A549 (cell line): Measurements from ENCODE around the gene SHF. TPM values are rescaled to one million over a fixed set of nuclear protein-coding genes. Genes with fewer than 3 reads are reported as not detected.

Source experiments
- ATAC-seq, 2 experiments: fragments of 200-7000 bp in 1 of 2; fragments of >200 bp in 1 of 2; cut with Nextera tagmentation in 1 of 2; cut with Tn5 transposase in 1 of 2; 3 replicates each; pipeline versions ENCODE4 v1.8.0 to v1.9.1; 2018 to 2020; ENCODE audit warnings: mild to moderate bottlenecking in 1 of 2, moderate library complexity in 1 of 2
- CTCF ChIA-PET: fragments of 300-600 bp; sonication (Branson Sonifier 250); formaldehyde crosslinking; extraction: SDS; loops from one replicate; lab custom pipeline; 2021; ENCODE audit warnings: antibody characterized with exemption, inconsistent platforms; lab: Yijun Ruan, JAX
- POLR2A ChIA-PET: fragments of 350-600 bp; formaldehyde crosslinking; extraction: SDS; loops from one replicate; lab custom pipeline; 2021; ENCODE audit warnings: antibody characterized with exemption, inconsistent platforms; lab: Yijun Ruan, JAX
- DNase-seq, 2 experiments: peaks; one replicate each; pipeline versions ENCODE4 v3.0.0 to v3.0.0-alpha.2; 2011 to 2016; ENCODE audit warnings: low read depth in 1 of 2, low spot score in 1 of 2
- FAIRE-seq: peaks from 2 replicates; lab custom pipeline; 2011; peaks lifted over from hg19 to GRCh38; lab: Jason Lieb, UNC
- H3K27ac ChIP-seq, 2 experiments: fragments of >200 bp; sonication (Bioruptor Twin); formaldehyde crosslinking; 3 replicates each; pipeline ENCODE4 v1.5.1; 2016 to 2017
- H3K4me1 ChIP-seq: fragments of >200 bp; sonication (Bioruptor Twin); formaldehyde crosslinking; 3 replicates; pipeline ENCODE4 v1.6.1; 2016
- H3K4me2 ChIP-seq: fragments of >200 bp; sonication (Bioruptor Twin); formaldehyde crosslinking; 3 replicates; pipeline ENCODE4 v1.6.1; 2016
- H3K4me3 ChIP-seq: fragments of >200 bp; sonication (Bioruptor Twin); formaldehyde crosslinking; 3 replicates; pipeline ENCODE4 v1.5.1; 2016
- H3K9me3 ChIP-seq: fragments of >200 bp; sonication (Bioruptor Twin); formaldehyde crosslinking; 3 replicates; pipeline ENCODE4 v1.6.1; 2016
- ATOH8 ChIP-seq: fragments of 250-450 bp; sonication (Bioruptor Pico); IDR thresholded peaks from 2 replicates; pipeline ENCODE4 v1.5.0; 2020; ENCODE audit warnings: low read depth, mild to moderate bottlenecking, moderate library complexity
- BHLHE40 ChIP-seq: IDR thresholded peaks from 2 replicates; pipeline ENCODE4 v1.6.1; 2012; ENCODE audit warnings: low read depth, low read length, inconsistent platforms
- CBX8 ChIP-seq: fragments of 200-600 bp; sonication (generic); IDR thresholded peaks from 2 replicates; pipeline ENCODE4 v1.6.1; 2016
- EHF ChIP-seq: fragments of 250-450 bp; sonication (Bioruptor Pico); IDR thresholded peaks from 2 replicates; pipeline ENCODE4 v1.5.0; 2020; ENCODE audit warnings: mild to moderate bottlenecking
- EHMT2 ChIP-seq: fragments of 200-600 bp; sonication (generic); IDR thresholded peaks from 2 replicates; pipeline ENCODE4 v1.6.1; 2016; ENCODE audit warnings: antibody characterized with exemption, low read depth, mild to moderate bottlenecking, moderate library complexity
- FOSB ChIP-seq: fragments of 250-450 bp; sonication (Bioruptor Pico); IDR thresholded peaks from 2 replicates; pipeline ENCODE4 v1.5.0; 2020; ENCODE audit warnings: mild to moderate bottlenecking, moderate library complexity
- FOXS1 ChIP-seq: fragments of 250-450 bp; sonication (Bioruptor Pico); IDR thresholded peaks from 2 replicates; pipeline ENCODE4 v1.5.0; 2020; ENCODE audit warnings: mild to moderate bottlenecking, moderate library complexity
- GATA3 ChIP-seq: IDR thresholded peaks from 2 replicates; pipeline ENCODE4 v1.6.1; 2012; ENCODE audit warnings: borderline replicate concordance
- HEYL ChIP-seq: fragments of 250-450 bp; sonication (Bioruptor Pico); IDR thresholded peaks from 2 replicates; pipeline ENCODE4 v1.8.0; 2021; ENCODE audit warnings: mild to moderate bottlenecking, moderate library complexity
- HOXB13 ChIP-seq: fragments of 250-450 bp; sonication (Bioruptor Pico); IDR thresholded peaks from 2 replicates; pipeline ENCODE4 v1.5.0; 2020; ENCODE audit warnings: low read depth, mild to moderate bottlenecking, moderate library complexity
- HOXB5 ChIP-seq: fragments of 250-450 bp; sonication (Bioruptor Pico); IDR thresholded peaks from 2 replicates; pipeline ENCODE4 v1.5.0; 2020; ENCODE audit warnings: mild to moderate bottlenecking, moderate library complexity
- JUN ChIP-seq, 2 experiments: fragments of >200 bp; sonication (Bioruptor Twin); formaldehyde crosslinking; IDR thresholded peaks; 2 replicates in 1 of 2; 3 replicates in 1 of 2; pipeline ENCODE4 v1.6.1; 2016 to 2017
- JUNB ChIP-seq: fragments of >200 bp; sonication (Bioruptor Twin); formaldehyde crosslinking; IDR thresholded peaks from 2 replicates; pipeline ENCODE4 v1.6.1; 2016
- MAZ ChIP-seq: fragments of 150-350 bp; IDR thresholded peaks from 2 replicates; pipeline ENCODE4 v1.6.1; 2014; ENCODE audit warnings: antibody characterized with exemption, low read depth, low read length, borderline replicate concordance
- NFE2L2 ChIP-seq: fragments of 150-350 bp; conservative IDR thresholded peaks from 2 replicates; pipeline ENCODE4 v1.6.1; 2014; ENCODE audit warnings: low read length
- POLR2AphosphoS2 ChIP-seq: conservative IDR thresholded peaks from 2 replicates; pipeline ENCODE4 v1.6.1; 2012; ENCODE audit warnings: low read length, improper control_type of control experiment, inconsistent platforms
- RAD21 ChIP-seq, 2 experiments: fragments of >200 bp in 1 of 2; sonication (Bioruptor Twin) in 1 of 2; formaldehyde crosslinking in 1 of 2; IDR thresholded peaks in 1 of 2; conservative IDR thresholded peaks in 1 of 2; 2 replicates in 1 of 2; 3 replicates in 1 of 2; pipeline ENCODE4 v1.6.1; 2012 to 2018; ENCODE audit warnings: inconsistent platforms in 1 of 2
- RCOR1 ChIP-seq: fragments of 150-350 bp; IDR thresholded peaks from 2 replicates; pipeline ENCODE4 v1.6.1; 2014; ENCODE audit warnings: antibody characterized with exemption, low read length, low read depth
- RFX5 ChIP-seq: fragments of 450-650 bp; IDR thresholded peaks from 2 replicates; pipeline ENCODE4 v1.7.1; 2014; ENCODE audit warnings: antibody characterized with exemption, mild to moderate bottlenecking, moderate library complexity
- RNF2 ChIP-seq: fragments of 200-600 bp; sonication (generic); IDR thresholded peaks from 2 replicates; pipeline ENCODE4 v1.6.1; 2016; ENCODE audit warnings: low read depth, mild to moderate bottlenecking, antibody characterized with exemption, moderate library complexity, borderline replicate concordance
- SMC3 ChIP-seq: fragments of >200 bp; sonication (Bioruptor Twin); formaldehyde crosslinking; IDR thresholded peaks from 3 replicates; pipeline ENCODE4 v1.6.1; 2018; ENCODE audit warnings: inconsistent platforms
- SREBF2 ChIP-seq: fragments of 450-650 bp; IDR thresholded peaks from 2 replicates; pipeline ENCODE4 v1.6.1; 2014; ENCODE audit warnings: mild to moderate bottlenecking, moderate library complexity
- TFCP2L1 ChIP-seq: fragments of 250-450 bp; sonication (Bioruptor Pico); IDR thresholded peaks from 2 replicates; pipeline ENCODE4 v1.5.0; 2021; ENCODE audit warnings: mild to moderate bottlenecking
- TP53 ChIP-seq: fragments of 250-450 bp; sonication (Bioruptor Pico); IDR thresholded peaks from 2 replicates; pipeline ENCODE4 v1.5.0; 2021; ENCODE audit warnings: mild to moderate bottlenecking, moderate library complexity
- ZC3H11A ChIP-seq: fragments of 450-650 bp; IDR thresholded peaks from 2 replicates; pipeline ENCODE4 v1.6.1; 2014; ENCODE audit warnings: antibody characterized with exemption, mild to moderate bottlenecking
- ZSCAN20 ChIP-seq: fragments of 250-450 bp; sonication (Bioruptor Pico); IDR thresholded peaks from 2 replicates; pipeline ENCODE4 v1.8.0; 2022; ENCODE audit warnings: mild to moderate bottlenecking, moderate library complexity
- WGBS: methylation state at CpG from one replicate; pipeline ENCODE4 v1.1.6; 2017; ENCODE audit errors: missing lambda C conversion rate; 5-methylcytosine and 5-hydroxymethylcytosine counted together
- polyA plus RNA-seq, 4 experiments: library from polyadenylated mRNA; depleted of rRNA in 3 of 4; stranded (reverse); fragments of >200 nt; fragmentation: RNase III in 1 of 4; extraction: RNeasy Plus Mini Kit Qiagen cat#74134 plus additional on column Dnase treatment in 1 of 4; gene quantifications; 2 replicates in 3 of 4; 3 replicates in 1 of 4; pipeline ENCODE4 v1.2.3, GENCODE V29; 2011 to 2017
- TF ChIP-seq, protein P1 (sequence below): IDR thresholded peaks from 2 replicates; pipeline ENCODE4 v1.6.1; 2012
- TF ChIP-seq, protein P2 (sequence below): fragments of >200 bp; sonication (Bioruptor Twin); formaldehyde crosslinking; IDR thresholded peaks from 3 replicates; pipeline ENCODE4 v1.5.1; 2016
- TF ChIP-seq, protein P3 (sequence below): fragments of >200 bp; sonication (Bioruptor Twin); formaldehyde crosslinking; IDR thresholded peaks from 2 replicates; pipeline ENCODE4 v1.6.1; 2016
- TF ChIP-seq, protein P4 (sequence below): fragments of 150-350 bp; IDR thresholded peaks from 2 replicates; pipeline ENCODE4 v1.6.1; 2014; ENCODE audit warnings: low read depth, mild to moderate bottlenecking, low read length

The SHF gene
- polyA plus RNA-seq, 2 of the 4 experiments (the other 2 are of a cell fraction): 0.36 to 0.85 TPM

- ChIA-PET CTCF (interaction anchor here (1.1 to 2.4 kb wide), 2 partner anchors 14 to 21 kb away, joined by 5 to 6 read pairs; no protein-coding TSS in a partner anchor), POLR2A (no interaction called here)
- no peak overlapping the region for H3K4me2 ChIP-seq
- no peak for DNase-seq
- no peaks in the 10 kb centered on the region for H3K9me3 ChIP-seq
- FAIRE-seq: no peak
- no peak for TF ChIP-seq ZSCAN20 (CRISPR knock-in tag)
- TF ChIP-seq TP53 (CRISPR knock-in tag): no peak
- no peak for TF ChIP-seq ATOH8 (CRISPR knock-in tag)
- TF ChIP-seq FOXS1 (CRISPR knock-in tag): no peak
- TF ChIP-seq MAZ: no peak
- TF ChIP-seq HOXB13 (CRISPR knock-in tag): no peak
- no peak for TF ChIP-seq HEYL
- TF ChIP-seq RFX5: no peak
- TF ChIP-seq GATA3: no peak
- TF ChIP-seq EHMT2: no peak
- TF ChIP-seq HOXB5 (CRISPR knock-in tag): no peak
- TF ChIP-seq BHLHE40: no peak
- TF ChIP-seq, protein P1, sequence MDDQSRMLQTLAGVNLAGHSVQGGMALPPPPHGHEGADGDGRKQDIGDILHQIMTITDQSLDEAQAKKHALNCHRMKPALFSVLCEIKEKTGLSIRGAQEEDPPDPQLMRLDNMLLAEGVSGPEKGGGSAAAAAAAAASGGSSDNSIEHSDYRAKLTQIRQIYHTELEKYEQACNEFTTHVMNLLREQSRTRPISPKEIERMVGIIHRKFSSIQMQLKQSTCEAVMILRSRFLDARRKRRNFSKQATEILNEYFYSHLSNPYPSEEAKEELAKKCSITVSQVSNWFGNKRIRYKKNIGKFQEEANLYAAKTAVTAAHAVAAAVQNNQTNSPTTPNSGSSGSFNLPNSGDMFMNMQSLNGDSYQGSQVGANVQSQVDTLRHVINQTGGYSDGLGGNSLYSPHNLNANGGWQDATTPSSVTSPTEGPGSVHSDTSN: no peak
- no peak for TF ChIP-seq ZC3H11A
- TF ChIP-seq JUN (IDR thresholded peaks at IDR 0.05): no peak
- TF ChIP-seq, protein P2, sequence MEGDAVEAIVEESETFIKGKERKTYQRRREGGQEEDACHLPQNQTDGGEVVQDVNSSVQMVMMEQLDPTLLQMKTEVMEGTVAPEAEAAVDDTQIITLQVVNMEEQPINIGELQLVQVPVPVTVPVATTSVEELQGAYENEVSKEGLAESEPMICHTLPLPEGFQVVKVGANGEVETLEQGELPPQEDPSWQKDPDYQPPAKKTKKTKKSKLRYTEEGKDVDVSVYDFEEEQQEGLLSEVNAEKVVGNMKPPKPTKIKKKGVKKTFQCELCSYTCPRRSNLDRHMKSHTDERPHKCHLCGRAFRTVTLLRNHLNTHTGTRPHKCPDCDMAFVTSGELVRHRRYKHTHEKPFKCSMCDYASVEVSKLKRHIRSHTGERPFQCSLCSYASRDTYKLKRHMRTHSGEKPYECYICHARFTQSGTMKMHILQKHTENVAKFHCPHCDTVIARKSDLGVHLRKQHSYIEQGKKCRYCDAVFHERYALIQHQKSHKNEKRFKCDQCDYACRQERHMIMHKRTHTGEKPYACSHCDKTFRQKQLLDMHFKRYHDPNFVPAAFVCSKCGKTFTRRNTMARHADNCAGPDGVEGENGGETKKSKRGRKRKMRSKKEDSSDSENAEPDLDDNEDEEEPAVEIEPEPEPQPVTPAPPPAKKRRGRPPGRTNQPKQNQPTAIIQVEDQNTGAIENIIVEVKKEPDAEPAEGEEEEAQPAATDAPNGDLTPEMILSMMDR: no peak
- no peak overlapping the region for H3K4me3 ChIP-seq
- no peak for ATAC-seq
- no peak overlapping the region for H3K27ac ChIP-seq
- 54% methylated on average over 3 of the region's 5 CpGs for WGBS
- no peaks in the 10 kb centered on the region for H3K4me1 ChIP-seq
Measured at GRCh38 chr15:45141386-45141785, 46.4 kb downstream of the SHF start.

- 82% methylated on average over 4 of the region's 10 CpGs for WGBS
- CTCF ChIA-PET: interaction anchor here (1.0 to 2.4 kb wide), 3 partner anchors 15 to 23 kb away, joined by 3 to 6 read pairs (median 5); no protein-coding TSS in a partner anchor
- no peak overlapping the region for H3K4me3 ChIP-seq
- no peak overlapping the region for H3K27ac ChIP-seq
- DNase-seq (no peak), ATAC-seq (no peak), FAIRE-seq (no peak)
- no peaks in the 10 kb centered on the region for H3K9me3 ChIP-seq
- POLR2A ChIA-PET: no interaction called here
- TF ChIP-seq TFCP2L1 (CRISPR knock-in tag) (no peak), FOSB (CRISPR knock-in tag) (no peak), NFE2L2 (no peak), RCOR1 (no peak), RNF2 (no peak), EHF (CRISPR knock-in tag) (no peak), POLR2AphosphoS2 (no peak), SMC3 (no peak), JUN (IDR thresholded peaks at IDR 0.05) (no peak), CBX8 (no peak), SREBF2 (no peak), JUNB (no peak), RAD21 (conservative IDR thresholded peaks at IDR 0.05 in 1 of 2, IDR thresholded peaks at IDR 0.05 in 1 of 2) (no peak), EHMT2 (no peak)
- TF ChIP-seq, protein P3, sequence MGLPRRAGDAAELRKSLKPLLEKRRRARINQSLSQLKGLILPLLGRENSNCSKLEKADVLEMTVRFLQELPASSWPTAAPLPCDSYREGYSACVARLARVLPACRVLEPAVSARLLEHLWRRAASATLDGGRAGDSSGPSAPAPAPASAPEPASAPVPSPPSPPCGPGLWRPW: no peak
- TF ChIP-seq, protein P4, sequence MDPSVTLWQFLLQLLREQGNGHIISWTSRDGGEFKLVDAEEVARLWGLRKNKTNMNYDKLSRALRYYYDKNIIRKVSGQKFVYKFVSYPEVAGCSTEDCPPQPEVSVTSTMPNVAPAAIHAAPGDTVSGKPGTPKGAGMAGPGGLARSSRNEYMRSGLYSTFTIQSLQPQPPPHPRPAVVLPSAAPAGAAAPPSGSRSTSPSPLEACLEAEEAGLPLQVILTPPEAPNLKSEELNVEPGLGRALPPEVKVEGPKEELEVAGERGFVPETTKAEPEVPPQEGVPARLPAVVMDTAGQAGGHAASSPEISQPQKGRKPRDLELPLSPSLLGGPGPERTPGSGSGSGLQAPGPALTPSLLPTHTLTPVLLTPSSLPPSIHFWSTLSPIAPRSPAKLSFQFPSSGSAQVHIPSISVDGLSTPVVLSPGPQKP: no peak
- no peak overlapping the region for H3K4me2 ChIP-seq
- no peaks in the 10 kb centered on the region for H3K4me1 ChIP-seq
Measured at GRCh38 chr15:45140557-45141250, 47.1 kb downstream of the SHF start.
